ENCODE results near the gene PIK3R6. TPM values are rescaled to one million over a fixed set of nuclear protein-coding genes. Genes with fewer than 3 reads are reported as not detected.

The PIK3R6 gene
- total RNA-seq, 3 donors from 2014 or later: 0.32 to 1.9 (median 1.7) TPM

DNA sequence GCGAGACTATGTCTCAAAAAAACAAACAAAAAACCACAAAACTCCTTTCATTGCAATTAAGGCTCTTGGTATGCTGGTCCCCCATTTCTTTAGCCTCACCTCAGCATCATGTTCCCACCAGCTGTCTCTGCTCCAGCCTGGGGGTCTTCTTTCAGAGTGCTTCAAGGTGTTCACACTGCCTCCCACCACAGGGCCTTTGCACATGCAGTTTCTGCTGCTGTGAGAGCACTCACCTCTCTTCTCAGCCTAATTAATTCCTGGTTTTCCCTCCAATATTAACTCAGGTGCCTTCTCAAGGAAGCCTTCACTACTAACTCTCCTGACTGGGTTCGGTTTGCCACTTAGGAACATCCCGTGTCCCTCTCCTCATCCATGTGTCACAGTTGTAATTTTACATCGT, 15.9 kb upstream of the PIK3R6 start:
- Histone ChIP-seq H3K9me3 (no peaks in the 10 kb centered on the region), H3K4me3 (no peak overlapping the region), H3K36me3 (ENCODE audit: low read depth) (no peaks in the 10 kb centered on the region), H3K4me1 (ENCODE audit: low read depth) (no peaks in the 10 kb centered on the region)
- ATAC-seq (no peak), DNase-seq (no peak)
- no peak for TF ChIP-seq CTCF (IDR thresholded peaks at IDR 0.05)
- intact Hi-C loops (cut with DNase I, micrococcal nuclease): no loop called here

- Histone ChIP-seq H3K4me1 (ENCODE audit: low read depth) (no peaks in the 10 kb centered on the region), H3K9me3 (no peaks in the 10 kb centered on the region), H3K36me3 (ENCODE audit: low read depth) (no peaks in the 10 kb centered on the region), H3K4me3 (no peak overlapping the region)
- intact Hi-C loops (cut with DNase I, micrococcal nuclease): no loop called here
- no peak for DNase-seq
- TF ChIP-seq CTCF (IDR thresholded peaks at IDR 0.05): no peak
- ATAC-seq: no peak
Observed at GRCh38 chr17:8881606-8882005, 14.1 kb upstream of the PIK3R6 start.

DNA sequence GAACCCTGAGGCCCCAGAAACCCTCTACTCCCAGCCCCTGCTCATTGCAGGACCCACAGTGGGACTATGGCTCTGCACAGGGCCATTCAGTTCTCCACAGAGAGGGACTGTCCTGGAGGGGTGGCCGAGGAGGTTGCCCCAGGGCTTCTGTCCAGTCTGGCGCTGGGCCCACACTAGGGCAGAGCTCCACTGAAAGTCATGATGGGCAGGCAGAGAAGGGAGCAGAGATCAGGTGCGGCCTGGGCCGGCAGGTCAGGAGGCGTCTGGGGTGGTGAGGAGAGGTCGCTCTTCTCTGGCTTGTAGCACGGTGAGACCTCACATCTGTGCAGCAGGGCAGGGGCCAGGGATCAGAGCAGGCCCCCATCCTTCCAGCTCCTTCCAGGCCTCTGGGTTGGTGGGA, 13.0 kb upstream of the PIK3R6 start:
- TF ChIP-seq CTCF (IDR thresholded peaks at IDR 0.05): no peak
- DNase-seq: no peak
- Histone ChIP-seq H3K4me3 (no peak overlapping the region), H3K9me3 (no peaks in the 10 kb centered on the region), H3K4me1 (ENCODE audit: low read depth) (no peaks in the 10 kb centered on the region), H3K36me3 (ENCODE audit: low read depth) (no peaks in the 10 kb centered on the region)
- ATAC-seq: peak; percentile 19
- intact Hi-C loops (cut with DNase I, micrococcal nuclease): no loop called here

DNA sequence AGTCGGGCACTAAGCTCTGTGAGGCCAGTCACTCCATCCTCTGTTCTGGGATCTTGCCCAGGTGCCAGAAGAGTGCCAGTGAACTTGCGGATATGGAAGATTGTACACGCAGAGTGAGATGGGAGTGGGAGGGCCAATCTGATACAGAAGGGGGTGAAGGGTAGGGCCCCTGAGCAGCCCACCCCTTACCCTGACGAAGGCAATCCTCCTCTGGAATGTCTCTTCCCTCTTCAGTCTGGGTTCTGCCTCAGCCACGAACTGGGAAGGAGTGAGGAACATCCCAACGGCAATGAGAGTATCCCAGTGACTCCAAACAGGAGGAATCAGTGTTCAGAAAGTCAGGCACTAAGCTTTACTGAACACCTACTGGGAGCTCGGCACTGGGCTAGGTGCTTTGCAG, 11.9 kb upstream of the PIK3R6 start:
- no peak for TF ChIP-seq CTCF (IDR thresholded peaks at IDR 0.05)
- ATAC-seq: no peak
- H3K36me3 ChIP-seq (ENCODE audit: low read depth): no peaks in the 10 kb centered on the region

GRCh38 chr17:8877984-8878383, 10.5 kb upstream of the PIK3R6 start:
- no peak for TF ChIP-seq CTCF (IDR thresholded peaks at IDR 0.05)
- Histone ChIP-seq H3K4me1 (ENCODE audit: low read depth) (no peaks in the 10 kb centered on the region), H3K4me3 (no peak overlapping the region), H3K9me3 (no peaks in the 10 kb centered on the region), H3K36me3 (ENCODE audit: low read depth) (no peaks in the 10 kb centered on the region)
- intact Hi-C loops (cut with DNase I, micrococcal nuclease): no loop called here
- ATAC-seq: no peak
- no peak for DNase-seq

More for the DNA sequence above, 11.9 kb upstream of the PIK3R6 start:
- Histone ChIP-seq H3K4me3 (no peak overlapping the region), H3K4me1 (ENCODE audit: low read depth) (no peaks in the 10 kb centered on the region), H3K9me3 (no peaks in the 10 kb centered on the region)
- intact Hi-C loops (cut with DNase I, micrococcal nuclease): no loop called here
- no peak for DNase-seq

DNA sequence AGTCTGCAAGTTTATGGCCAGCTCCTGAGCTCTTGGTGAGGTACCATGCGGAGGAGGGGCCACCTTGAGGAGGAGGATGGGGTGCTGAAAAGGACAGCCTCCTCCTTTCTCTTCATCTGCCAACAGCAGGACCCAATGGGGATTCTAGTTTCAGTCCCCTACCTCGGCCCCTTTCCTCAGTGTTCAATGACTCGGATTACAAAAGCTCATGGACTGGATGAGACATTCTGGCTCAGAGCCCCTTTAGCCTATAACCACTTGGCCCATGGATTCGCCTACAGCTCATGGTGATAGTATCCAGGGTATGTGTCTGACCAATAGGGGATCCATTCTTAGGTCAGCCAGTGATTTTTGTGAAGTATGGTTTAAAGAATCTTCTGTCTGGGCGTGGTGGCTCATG, 8.5 kb upstream of the PIK3R6 start:
- no peaks in the 10 kb centered on the region for H3K4me1 ChIP-seq (ENCODE audit: low read depth)
- intact Hi-C loops (cut with DNase I, micrococcal nuclease): no loop called here
- H3K9me3 ChIP-seq: no peaks in the 10 kb centered on the region
- no peak for DNase-seq
- H3K36me3 ChIP-seq (ENCODE audit: low read depth): no peaks in the 10 kb centered on the region
- no peak overlapping the region for H3K4me3 ChIP-seq
- TF ChIP-seq CTCF (IDR thresholded peaks at IDR 0.05): no peak
- ATAC-seq: no peak

Data from mucosa of descending colon (tissue), 3 donors.